Measurements from ENCODE around the gene REST.
"Not testable (repeated sequence)": the region's sequence is repeated elsewhere in the genome, so short reads cannot be mapped to it uniquely, and the experiment has no call there.

Gene REST

DNA sequence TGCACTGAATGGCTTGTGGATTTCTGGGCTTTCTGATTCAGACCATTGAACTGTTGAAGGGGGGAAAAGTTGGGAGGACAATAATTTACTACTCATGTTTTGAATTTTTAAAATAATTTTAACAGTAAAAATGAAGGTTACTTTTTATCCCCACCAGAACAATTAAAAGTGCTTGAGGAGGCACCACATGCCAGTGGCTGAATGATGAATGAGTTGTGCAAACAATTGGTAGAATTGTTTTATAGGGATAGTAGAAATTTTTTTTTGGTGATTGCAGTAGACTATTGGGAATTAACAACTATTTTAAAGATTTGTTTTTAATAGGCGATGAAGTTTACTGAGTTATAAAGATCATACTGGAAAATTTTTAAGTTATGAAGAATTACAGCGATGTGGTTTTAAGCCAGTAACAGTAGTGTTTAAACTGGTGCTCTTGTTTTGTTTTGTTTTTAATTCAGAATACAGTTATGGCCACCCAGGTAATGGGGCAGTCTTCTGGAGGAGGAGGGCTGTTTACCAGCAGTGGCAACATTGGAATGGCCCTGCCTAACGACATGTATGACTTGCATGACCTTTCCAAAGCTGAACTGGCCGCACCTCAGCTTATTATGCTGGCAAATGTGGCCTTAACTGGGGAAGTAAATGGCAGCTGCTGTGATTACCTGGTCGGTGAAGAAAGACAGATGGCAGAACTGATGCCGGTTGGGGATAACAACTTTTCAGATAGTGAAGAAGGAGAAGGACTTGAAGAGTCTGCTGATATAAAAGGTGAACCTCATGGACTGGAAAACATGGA, 2.7 kb downstream of the REST start:
- DNase-seq, result peak; percentile 23

DNA sequence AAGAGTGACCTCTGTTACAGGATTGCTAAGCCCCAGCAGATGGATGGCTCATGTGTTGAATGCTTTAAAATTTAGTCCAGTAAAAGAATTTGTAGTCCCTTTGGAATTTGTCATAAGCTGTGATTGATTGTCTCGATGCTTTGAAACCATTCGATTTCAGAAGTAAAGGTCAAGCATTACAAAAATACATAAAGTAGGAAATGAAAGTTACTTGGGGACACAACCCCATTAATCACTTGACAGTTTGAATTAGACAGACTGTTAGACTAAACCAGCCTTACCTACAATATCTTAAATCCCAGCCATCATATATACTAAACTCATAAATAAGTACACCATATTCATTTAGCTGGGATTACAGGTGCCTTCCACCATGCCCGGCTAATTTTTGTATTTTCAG, 6.6 kb downstream of the REST start:
- DNase-seq, result no peak

DNA sequence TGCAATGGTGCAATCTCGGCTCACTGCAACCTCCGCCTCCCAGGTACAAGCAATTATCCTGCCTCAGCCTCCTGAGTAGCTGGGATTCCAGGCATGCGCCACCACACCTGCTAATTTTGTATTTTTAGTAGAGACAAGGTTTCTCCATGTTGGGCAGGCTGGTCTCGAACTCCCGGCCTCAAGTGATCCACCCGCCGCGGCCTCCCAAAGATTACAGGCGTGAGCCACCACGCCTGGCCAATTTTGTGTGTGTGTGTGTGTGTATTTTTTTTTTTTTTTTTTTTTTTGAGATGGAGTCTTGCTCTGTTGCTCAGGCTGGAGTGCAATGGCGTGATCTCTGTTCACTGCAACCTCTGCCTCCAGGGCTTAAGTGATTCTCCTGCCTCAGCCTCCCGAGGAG, 7.3 kb downstream of the REST start:
- DNase-seq, result not testable (repeated sequence)

DNA sequence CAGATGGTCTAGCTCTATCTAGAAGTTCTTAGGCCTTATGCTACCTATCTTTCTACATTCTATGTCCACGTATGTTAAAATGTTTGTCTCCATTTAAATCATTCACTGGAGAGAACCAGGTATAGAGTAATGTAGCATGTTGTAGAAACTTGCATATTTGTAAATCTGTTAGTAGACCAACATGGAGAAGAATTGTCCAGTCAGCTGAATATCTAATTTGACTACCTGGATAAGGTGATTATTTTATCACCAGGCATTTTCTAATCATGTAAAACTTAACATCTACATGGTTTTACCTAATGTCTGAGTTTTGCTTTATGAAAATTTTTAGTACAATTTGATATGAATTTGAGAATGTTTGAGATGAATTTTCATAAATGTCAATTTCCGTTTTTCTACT, 19.5 kb downstream of the REST start:
- DNase-seq, result no peak

DNA sequence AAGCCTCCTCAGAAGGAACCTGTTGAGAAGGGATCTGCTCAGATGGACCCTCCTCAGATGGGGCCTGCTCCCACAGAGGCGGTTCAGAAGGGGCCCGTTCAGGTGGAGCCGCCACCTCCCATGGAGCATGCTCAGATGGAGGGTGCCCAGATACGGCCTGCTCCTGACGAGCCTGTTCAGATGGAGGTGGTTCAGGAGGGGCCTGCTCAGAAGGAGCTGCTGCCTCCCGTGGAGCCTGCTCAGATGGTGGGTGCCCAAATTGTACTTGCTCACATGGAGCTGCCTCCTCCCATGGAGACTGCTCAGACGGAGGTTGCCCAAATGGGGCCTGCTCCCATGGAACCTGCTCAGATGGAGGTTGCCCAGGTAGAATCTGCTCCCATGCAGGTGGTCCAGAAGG, 22.9 kb downstream of the REST start:
- no peak for DNase-seq

DNA sequence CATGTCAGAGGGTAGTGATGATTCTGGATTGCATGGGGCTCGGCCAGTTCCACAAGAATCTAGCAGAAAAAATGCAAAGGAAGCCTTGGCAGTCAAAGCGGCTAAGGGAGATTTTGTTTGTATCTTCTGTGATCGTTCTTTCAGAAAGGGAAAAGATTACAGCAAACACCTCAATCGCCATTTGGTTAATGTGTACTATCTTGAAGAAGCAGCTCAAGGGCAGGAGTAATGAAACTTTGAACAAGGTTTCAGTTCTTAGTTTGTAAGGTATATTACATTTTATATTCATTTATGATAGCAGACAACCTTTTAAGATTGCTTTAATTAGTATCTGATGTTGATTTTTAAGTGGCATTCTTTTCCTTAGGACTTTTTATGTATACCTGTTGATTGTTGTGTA, 24.2 kb downstream of the REST start:
- no peak for DNase-seq

DNA sequence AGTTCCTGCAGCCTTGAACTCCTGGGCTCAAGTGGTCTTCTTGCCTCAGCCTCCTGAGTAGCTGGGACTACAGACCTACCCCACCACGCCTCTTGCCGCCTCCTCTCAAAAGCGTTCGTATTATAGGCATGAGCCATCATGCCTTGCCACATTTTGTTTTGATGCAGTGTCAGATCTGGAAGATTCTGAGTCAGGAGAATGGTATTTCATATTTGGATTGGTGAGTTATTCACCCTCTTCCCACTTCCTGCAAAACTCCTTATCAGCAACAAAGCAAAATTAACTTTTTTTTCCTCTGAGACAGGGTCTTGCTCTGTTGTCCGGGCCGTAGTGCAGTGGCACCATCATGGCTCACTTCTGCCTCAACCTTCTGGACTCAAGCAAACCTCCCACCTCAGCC, 29.6 kb downstream of the REST start:
- no peak for DNase-seq

DNA sequence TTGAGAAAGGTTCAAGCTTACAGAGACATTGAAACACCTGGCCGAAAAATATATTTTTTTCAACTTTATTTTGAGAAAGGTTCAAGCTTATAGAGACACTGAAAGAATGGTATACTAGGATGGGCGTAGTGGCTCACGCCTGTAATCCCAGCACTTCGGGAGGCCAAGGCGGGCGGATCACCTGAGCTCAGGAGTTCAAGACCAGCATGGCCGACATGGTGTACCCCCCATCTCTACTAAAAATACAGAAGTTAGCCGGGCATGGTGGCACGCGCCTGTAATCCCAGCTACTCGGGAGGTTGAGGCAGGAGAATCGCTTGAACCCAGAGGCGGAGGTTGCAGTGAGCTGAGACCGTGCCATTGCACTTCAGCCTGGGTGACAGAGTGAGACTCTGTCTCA, 32.1 kb downstream of the REST start:
- DNase-seq, result not testable (repeated sequence)

DNA sequence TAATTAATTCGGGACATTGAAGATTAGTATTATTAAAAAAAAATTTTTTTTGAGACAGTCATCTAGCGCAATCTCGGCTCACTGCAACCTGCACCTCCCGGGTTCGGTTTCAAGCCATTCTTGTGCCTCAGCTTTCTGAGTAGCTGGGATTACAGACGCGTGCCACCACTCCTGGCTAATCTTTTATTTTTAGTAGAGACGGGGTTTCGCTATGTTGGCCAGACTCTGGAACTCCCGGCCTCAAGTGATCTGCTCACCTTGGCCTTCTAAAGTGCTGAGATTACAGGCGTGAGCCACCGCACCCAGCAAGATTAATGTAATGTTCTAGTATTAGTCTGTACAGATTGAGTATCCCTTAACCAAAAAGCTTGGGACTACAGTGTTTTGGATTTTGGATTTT, 32.7 kb downstream of the REST start:
- DNase-seq, result no peak

DNA sequence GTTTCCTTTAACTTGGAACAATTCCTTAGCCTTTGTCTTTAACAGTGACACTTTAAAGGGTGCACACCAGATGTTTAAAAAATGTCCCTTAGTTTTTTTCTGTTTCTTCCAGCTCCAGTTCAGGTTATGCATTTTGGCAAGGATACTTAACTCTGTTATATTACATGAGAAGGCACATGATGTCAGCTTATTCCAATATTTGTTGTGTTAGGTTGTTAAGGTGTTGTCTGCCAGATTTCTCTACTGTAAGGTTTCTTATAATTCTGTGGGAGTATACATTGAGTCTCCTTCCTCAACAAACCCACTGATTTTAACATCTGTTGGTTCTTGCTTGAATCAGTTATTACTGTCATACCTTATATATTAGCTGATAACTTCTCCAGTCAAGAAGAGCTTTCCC, 33.3 kb downstream of the REST start:
- no peak for DNase-seq

DNA sequence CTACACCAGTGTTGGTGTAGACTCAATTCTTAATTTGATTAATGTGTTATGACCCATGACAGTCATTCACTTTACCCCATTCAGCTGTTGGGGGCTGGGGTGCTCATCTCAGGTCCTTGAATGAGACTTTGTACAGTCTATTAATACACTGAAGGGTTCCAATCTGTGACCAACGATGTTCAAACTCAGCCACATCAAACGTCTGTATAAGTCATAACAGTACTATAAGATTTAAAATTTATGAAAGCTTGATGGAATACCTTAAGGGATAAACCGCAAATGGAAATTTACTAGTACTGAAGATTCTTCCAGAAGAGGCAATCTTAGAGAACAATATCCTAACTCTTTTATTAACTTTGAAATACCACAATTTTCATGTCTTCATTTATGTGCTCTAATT, 33.7 kb downstream of the REST start:
- no peak for DNase-seq

DNA sequence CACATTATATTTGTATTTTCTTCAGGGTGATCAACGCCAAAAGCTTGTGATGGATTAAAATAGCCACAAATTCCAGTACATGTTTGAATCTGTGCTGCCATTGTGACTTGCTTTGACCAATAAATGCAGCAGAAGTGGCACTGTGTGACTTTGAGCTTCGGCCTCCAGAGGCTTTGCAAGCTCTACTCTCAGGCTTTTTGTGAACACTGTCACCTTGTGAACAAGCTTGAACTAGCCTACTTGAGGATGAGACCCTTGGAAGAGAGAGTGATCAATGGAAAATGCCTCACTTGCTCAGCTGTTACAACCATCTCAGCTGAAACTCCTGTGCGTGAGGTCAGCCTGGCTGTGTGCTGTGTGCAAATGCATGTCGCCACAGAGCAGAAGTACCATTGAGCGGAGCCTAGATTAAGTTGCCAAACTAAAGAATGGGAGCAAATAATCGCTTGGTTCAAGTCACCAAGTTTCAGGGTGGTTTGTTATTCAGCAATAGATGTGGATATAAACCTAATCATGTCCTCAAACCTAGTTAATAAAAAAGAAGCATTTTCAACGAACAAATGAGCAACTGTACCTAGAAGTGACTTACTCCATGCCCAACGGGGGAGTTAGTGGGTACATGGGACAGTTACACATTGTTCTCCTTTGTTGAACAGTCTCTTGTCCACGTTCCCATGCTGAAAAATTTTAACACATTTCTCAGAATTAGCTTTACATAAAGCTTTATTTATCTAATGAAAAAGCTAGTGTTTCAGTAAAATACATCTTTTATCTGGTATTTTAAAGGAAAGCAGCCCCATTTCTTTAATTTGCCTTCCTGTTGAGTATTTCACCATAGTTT, 46.2 kb downstream of the REST start:
- no peak for DNase-seq

DNA sequence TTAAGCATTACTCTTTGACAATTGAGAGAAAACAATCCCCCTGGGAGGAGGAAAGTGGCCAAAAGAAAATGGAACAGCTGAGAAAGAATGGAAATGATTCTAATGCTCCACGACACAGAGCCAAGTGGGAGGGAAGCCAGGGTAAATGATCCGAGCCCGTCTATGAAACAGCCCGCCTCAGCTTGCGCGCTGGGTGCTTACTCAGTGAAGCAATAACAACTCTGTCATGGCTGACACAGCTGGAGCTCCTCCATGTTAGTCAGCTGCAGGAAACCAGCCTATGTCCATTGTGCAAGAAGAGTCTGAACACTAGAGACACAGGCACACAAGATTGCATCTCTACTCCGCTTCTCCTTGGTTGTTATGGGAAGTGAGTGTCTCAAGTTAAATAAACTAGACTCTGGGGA, 50.4 kb downstream of the REST start:
- DNase-seq, result peak; percentile 69

DNA sequence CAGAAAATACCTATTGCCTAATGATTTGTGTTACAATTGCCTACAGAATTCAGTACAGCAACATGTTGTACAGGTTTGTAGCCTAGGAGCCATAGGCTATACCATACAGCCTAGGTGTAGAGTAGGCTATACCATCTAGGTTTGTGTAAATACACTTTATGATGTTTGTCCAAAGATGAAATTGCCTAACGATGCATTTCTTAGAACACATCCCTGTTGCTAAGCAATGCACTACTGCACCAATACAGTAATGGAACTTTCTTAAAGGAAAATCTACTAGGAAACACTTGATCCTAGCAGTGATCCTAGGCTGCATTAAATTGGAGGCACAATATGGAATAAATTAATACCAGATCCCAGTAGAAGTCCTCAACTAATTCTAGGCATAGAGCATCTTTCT, 51.4 kb downstream of the REST start:
- no peak for DNase-seq

DNA sequence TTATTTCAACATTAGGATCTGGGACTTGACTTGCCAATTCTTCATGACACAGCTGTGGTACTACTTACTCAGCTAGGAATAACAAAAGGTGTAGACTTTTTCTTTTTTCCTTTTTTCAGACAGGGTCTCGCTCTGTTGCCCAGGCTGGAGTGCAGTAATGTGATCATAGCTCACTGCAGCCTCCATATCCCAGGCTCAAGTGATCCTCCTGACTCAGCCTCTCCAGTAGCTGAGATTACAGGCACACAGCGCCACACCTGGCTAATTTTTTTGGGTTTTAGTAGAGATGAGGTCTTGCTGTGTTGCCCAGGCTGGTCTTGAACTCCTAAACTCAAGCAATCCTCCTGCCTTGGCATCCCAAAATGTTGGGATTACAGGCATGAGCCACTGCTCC, 53.4 kb downstream of the REST start:
- no peak for DNase-seq

DNA sequence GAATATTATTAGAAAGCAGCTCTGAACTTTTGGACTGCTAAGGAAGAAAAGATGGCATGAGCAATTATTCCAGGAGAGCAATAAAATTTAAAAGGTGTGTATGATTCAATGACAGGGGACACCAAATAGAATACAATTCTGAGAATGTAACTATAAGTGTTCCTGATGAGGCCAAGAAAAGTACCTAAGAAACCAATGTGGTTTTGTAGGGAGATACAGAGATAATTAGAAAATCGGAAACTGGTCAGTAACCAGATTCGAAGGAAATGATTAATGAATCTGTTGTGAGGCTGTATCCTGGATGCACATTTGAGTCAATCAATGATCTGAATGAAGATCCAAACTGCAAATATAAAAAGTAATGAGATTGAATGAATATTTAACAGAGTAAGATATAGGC, 63.7 kb downstream of the REST start:
- no peak for DNase-seq

DNA sequence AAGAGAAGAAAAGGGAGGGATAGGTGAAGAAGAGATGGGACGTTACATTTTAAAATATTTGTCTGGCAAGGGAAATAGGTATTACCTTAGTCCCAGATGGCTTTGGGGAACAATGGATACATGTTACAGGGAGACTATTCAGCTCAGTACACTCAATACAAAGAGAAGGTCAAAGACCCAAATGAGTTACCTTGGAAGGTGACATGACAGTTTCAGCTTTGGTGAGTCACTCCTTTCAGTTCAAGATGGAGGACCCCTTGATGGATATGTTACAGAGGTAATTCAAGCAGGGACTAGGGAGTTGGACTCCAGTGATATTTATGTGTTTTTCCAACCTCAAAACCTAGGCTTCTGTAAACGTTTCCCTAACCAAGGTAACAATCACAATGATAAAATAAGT, 64.7 kb downstream of the REST start:
- no peak for DNase-seq

DNA sequence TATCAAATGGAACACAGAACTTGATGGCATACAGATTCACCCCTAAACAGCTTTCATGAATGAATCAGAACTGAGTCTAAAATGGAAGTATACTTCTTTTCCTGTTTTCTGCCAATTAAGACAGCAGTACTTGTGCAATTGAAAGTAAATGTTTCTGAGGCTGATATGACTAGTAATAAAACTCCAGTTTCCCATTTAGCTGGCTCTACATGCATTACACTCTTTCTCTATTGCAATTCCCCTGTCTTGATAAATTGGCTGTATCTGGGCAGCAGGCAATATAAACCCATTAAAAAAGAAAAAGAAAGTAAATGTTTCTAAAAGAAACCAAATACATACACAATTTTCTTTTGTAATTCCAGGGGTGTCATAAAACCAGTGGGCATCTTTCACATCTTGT, 65.1 kb downstream of the REST start:
- DNase-seq, result no peak

DNA sequence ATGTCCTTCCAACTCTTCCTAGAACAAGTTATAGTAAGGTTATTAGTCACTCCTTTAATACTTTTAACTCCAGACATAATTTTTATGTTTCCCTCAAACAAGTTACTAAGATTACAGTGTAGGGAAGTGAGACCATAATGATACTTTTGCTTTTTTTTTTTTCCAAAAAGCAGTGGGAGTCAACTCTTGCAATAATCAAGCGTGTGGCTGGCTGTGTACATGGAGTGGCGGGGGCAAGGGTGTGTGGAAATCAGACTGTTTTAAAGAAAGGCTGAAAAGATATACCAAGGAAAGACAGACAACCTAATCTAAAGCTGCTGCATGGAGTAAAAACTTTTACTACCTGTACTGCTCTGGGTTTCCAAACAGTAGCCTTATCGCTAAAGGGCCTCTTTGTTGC, 65.6 kb downstream of the REST start:
- DNase-seq, result no peak

DNA sequence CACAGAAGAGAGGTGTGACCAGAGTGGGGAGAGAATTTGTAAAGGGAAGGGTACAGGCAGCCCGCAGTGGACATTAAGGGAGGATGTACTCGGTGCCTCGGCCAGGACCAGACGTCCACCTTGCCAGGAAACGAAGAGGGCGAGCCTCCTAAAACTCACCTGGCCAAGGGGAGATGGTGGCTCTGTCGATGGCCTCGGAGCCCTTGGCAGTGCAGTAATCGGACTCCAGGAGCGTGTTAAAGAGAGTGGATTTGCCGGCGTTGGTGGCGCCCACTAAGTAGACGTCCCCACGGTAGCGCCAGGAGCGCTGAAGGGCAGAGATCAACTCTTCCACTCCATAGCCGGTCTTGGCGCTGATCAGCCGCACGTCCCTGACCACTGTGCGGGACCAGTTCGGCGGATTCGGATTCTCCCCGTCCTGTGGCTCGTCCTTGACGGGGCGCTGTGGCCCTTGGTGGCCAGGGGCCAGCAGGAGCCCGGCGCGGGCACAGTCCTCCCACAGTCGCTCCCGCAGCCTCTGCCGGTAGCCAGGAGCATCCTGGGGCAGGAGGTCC, 68.7 kb downstream of the REST start:
- DNase-seq, result peak; percentile 39

DNA sequence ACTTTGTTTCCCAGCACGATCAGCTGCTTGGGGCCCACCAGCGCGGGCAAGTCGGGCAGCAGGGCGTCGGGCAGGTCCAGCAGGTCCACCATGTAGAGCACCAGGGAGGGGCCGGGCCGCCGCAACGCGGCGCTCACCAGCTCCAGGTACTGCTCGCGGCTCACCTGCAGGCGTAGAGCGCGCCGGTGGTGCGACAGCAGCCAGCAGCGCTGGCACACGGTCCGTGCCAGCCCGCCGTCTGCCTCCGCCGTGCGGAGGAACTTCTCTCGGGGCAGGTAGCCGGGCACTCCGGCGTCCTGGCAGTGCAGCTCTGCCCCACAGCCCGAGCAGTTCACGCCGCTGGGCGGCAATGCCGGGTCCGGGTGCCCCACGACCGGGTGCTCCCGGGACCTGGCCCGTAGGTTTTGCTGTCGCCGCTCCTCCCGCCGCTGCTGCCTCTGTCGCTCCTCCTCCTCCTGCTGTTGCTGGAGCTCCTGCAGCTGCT, 69.2 kb downstream of the REST start:
- DNase-seq, result peak; percentile 35

DNA sequence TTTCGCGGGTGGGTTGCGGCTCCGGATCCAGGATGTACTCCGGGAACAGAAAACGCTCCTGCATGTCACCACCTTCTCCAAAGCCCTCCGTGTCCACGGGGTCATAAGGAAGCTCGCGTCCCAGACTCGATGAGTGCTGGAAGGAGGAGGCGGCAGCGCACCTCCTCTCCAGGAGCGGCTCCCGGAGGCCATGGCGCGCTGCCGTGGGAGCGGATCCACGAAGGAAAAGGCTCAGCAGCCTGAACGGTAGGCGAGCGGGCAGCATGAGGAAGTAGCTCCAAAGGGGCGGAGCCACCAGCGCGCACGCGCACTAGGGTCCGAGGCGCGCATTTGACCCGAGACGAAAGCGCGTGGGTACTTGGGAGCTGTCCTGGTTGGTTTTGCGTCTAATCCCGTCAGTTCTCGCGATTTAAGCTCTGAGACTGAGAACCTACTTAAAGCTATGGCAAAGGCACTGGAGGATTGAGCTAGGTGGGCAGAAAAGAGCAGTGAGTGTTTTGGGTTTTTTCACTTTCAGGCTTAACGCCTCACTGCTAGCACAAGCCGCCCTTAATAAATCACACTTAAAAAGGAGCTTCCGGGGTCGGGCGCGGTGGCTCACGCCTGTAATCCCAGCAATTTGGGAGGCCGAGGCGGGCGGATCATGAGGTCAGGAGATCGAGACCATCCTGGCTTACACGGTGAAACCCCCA, 69.8 kb downstream of the REST start, which contains the start of gene NOA1:
TSS of gene NOA1 (minus strand) at position 286 of the 692 bp plus-strand sequence. CDS start at position 265, 21 bp downstream.
- DNase-seq, result peak; percentile 99

DNA sequence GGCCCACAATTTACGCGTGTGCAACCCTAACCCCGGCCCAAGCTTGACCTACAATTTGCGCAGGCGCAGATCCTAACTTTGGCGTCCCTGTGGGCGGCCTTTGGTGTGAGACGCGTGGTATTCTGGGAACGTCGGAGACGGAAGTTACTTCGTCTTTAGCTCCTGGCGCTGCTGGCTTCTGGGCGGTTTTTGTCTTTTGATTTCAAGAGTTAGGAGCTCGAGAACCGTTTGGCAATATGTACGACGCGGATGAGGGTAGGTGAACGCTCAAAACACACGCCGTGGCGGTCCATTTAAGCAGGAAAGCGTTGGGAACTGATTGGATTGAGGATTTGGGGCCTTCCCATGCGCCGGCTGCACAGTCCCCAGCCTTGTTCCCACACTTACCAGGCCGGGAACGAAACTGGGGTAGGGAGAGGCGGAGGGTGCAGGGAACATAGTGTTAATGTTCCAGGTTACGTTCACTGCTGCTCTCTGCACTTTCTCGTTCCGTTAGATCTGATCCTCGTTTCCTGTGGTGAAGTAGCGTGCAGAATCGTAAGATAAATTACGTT, 71.1 kb downstream of the REST start, which contains the start of gene POLR2B:
TSS of gene POLR2B (plus strand) at position 147 of the 554 bp plus-strand sequence. CDS start at position 237, 90 bp downstream.
- peak; percentile 99 for DNase-seq
